M059J (cell line): ENCODE data around the gene FGF21. TPM values are rescaled to one million over a fixed set of nuclear protein-coding genes. Genes with fewer than 3 reads are reported as not detected.
"Not testable (repeated sequence)": the region's sequence is repeated elsewhere in the genome, so short reads cannot be mapped to it uniquely, and the experiment has no call there.

ENCODE experiments used
- DNase-seq: peaks from one replicate; pipeline ENCODE4 v3.0.0-alpha.2; 2012; ENCODE audit warnings: low read depth
- total RNA-seq: library from RNA; depleted of rRNA; stranded (reverse); fragments of >200 nt; shearing (Covaris generic); gene quantifications from 2 replicates; pipeline ENCODE4 v1.2.3, GENCODE V29; 2014; rRNA removed

Gene FGF21, protein sequence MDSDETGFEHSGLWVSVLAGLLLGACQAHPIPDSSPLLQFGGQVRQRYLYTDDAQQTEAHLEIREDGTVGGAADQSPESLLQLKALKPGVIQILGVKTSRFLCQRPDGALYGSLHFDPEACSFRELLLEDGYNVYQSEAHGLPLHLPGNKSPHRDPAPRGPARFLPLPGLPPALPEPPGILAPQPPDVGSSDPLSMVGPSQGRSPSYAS
- total RNA-seq: 0.37 TPM in 1 of 2 replicates, not detected in the other

DNA sequence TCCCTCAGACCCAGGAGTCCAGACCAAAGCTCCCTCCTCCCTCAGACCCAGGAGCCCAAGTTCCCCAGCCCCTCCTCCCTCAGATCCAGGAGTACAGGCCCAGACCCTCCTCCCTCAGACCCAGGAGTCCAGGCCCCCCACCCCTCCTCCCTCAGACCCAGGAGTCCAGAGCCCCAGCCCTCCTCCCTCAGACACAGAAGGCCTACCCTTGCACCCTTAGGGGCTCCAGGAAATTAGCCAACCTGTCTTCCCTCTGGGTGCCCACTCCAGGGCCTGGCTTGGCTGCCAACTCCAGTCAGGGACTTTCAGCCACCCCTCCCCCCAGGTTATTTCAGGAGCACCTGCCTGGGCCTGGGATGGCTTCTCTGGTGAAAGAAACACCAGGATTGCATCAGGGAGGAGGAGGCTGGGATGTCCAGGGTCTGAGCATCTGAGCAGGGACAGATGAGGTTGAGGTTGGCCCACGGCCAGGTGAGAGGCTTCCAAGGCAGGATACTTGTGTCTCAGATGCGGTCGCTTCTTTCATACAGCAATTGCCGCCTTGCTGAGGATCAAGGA lies at the start of gene FGF21:
Gene FGF21 (plus strand): TSS at position 441 of the 558 bp plus-strand sequence. CDS start 713 bp downstream, outside the sequence.
- DNase-seq: no peak

DNA sequence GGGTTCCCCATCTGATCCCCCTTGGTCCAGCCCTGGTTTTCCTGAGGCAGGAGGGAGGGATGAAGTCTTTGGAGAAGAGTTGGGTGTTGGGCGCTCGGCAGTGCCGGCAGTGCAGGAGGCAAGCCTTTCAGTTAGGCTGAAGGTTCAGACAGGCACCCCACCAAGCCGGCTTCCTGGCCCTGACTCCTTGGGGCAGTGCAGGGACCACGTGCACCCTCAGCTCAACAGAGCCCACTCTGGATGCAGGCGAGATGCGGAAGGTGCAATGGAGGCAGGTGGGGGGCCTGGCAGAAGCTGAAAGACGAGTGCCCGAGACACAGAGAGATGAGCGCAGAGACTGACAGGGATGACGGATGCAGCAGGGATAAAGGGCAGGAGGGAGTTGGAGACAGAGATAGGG lies 46.9 kb upstream of the FGF21 start:
- DNase-seq: no peak

DNA sequence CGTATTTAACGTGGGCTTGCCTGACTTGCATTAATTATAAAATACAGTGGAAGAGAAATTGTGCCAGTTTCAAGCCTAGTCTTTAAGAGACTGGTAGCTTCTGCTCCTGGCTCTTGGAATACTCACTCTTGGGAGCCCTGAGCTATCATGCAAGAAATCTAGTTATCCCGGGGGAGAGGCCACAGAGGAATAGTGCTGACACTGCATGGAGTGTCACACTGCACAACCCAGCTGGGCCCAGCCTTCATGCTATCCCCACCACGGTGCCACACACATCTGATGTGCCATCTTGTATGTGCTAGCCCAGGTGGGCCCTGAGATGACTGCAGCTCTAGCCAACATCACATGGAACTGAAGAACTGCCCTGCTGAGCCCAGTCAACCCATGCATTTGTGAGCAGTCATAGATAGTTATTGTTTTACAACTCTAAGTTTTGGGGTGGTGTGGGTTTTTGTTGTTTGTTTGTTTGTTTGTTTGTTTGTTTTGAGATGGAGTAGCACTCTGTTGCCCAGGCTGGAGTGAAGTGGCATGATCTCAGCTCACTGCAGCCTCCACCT lies 44.1 kb upstream of the FGF21 start:
- no peak for DNase-seq

DNA sequence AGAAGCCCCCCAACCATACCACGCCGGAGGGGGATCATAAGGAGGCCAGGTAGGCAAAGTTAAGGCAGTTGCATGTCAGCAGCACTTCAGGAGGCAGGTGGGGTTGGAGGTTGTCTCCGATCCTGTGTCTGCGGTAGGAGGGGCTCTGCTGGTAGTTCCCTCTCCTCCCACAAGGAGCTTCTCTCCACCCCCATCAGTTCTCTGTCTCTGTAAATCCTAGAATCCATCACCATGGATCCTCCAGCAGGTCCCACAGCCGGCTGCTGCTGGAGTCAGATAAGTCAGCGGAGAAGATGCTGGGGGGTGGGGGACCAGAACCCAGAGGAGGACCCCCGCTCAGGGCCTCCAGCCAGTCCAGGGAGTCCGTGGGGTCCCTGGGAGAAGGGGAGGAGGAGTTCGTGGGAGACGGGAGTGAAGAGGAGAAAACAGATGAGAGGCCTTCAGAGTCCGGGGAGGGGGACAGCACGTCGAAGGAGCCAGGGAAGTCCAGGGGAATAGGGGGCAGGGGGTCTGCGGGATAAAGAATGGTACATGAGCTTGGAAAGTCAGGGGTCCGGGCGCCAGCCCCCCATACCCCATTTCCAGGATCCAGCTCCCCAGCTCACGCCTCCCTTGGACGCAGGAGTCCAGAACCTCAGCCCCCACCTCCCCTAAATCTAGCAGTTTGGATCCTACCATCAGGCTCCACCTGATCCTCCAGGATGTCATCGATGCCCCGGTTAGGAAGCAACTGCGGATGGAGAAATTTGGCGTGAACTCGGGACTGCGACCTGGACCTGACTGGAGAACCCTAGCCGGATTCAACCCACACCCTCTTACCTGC lies 42.1 kb upstream of the FGF21 start:
- DNase-seq: no peak

DNA sequence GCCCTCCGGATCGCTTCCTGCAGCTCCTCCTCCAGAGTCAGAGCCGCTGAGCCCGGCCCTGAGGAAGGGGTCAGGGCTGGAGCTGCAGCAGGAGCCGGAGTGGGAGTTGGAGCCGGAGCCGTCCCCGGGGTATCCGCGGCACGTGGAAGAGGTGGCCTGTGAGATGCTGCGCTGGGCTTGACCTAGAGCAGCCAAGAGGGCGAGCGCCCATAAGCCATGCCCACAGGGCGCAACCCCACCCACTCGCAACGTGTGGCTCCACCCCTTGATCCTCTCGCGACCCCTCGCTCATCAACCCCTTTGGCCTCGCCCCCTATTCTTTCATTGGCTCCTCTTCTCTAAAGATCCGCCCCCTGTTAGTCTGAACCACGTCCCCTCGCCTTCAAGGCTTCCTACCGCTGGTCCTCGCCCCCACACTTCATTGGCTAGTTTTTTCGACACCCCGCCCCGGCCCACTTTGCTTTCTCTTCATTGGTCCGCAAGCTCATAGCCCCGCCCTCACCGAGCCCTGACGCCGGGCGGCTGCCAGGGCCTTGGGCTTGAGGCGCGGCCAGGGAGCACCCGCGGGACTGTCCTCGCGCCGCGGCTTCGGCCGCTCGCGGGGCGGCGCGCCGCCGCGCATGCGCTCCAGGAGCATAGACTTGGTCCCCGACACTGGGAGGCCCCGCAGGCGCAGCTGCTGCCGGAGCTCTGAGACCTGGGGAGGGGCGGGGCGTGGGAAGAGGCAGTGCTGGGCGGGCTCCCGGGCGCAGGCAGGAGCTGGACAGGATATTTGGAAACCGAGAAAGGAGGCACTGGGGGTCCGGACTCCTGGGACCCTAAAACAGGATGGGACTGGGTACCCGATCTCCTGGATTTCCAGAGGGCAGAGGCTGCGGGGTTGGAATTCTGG lies 41.2 kb upstream of the FGF21 start:
- DNase-seq: peak; percentile 99

DNA sequence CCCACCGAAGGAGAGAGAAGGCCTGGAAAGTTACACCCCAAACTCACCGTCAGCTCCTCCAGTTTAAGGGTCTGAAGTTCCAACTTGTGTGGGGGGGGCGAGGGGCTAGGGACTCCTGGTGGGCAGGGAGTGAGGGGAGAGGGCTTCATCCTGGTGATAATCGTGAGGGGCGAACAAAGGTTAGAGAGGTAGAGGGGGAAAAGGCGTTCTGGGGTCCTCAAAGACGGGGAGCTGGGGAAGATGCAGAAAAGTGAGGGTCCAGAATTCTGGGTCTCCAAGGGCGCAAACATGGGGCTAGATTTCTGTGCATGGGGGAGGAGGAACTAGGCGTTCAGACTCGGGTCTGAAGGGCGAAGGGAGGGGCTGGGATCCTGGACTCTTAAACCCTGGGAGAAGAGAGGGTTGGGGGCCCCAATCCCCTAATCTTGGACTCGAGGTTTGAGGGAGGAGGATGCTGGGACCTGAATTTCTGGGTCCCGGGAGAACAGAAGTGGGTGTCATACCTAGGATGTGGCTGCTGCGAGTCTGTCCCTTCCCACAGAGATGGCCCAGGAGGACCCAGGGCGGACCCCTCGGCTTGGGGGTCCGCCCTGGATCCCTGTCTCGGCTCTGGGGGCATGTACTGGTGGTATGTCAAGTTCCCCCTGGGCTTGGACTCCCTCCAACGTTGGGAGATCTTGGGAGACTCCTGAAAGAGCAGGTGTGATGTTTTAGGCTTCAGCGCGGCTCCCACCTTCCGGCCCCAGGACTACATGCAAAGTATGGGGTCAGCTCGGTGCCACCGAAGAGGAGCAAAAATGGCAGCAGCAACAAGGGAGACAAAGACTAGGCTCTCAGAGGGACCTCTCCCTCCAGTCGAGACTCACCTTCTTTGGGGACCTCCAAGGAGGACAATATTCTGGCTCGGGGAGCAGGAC lies 40.3 kb upstream of the FGF21 start:
- DNase-seq: no peak

DNA sequence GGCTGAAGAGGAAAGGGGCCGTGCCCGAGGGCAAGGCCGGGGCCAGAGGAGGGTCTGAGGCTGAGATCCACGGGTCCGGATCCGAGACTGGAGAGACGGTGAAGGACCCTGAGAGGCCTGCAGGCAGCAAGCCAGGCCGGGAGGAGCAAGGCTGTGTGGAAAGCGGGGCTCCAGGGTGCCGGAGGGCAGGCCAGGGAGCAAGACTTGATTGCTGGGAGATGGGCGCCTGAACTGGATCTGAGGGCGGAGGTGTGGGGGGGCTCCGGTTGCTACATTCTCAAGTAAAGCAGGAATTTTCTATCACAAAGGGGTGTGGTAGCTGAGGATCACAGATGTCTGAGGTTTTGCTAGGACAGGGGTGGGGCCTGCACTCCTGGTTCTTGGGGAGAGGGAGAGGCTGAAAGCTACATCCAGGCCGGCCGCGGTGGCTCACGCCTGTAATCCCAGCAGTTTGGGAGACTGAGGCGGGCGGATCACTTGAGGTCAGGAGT lies 39.6 kb upstream of the FGF21 start:
- no peak for DNase-seq

DNA sequence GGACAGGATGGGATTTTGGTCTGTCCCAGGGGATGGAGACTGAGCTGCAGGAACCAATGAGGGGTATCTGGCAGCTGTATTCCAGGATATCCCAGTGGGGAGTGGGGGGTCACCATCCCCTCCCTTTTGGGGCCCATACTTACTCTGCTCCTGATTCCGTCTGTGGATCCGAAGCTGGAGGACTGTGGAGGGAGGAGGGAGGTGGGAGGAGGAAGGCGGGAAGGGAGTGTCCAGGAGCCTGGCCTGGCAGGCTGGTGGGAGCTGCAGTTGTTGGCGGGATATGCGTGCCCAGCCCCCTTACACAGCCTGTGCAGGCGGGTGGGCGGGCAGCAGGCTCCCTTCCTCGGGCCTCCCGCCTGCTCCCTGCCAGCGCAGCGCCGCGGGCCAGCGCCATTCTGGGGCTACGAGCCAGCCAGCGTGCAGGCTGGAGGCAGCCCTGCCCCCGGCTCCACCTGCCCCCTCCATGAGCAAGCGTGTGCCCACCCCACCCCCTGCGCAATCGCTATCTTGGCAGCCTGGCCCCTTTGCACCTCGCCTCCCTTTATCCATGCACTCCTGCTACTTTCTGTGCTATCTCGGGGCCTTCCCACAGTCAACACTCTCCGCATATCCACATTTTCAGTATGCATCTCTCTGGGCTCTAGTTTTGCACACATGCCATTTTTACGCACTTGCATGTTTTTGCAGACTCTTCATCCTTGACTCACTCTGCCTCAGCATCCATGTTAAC lies 38.6 kb upstream of the FGF21 start:
- DNase-seq: peak; percentile 45

DNA sequence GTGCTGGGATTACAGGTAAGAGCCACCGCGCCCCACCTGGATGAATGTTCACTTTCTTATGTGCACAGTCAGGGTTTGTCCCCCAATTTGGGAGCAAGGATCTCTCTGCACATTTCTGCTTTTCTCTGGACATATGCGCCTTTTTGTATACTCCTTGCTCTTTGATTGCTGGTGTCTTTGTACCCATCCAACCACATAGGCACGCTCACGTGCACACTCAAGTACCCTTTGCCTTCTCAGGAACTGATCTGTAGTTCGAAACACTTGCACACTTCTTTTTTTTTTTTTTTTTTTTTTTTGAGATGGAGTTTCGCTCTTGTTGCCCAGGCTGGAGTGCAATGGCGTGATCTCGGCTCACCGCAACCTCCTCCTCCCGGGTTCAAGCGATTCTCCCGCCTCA lies 37.2 kb upstream of the FGF21 start:
- not testable (repeated sequence) for DNase-seq

DNA sequence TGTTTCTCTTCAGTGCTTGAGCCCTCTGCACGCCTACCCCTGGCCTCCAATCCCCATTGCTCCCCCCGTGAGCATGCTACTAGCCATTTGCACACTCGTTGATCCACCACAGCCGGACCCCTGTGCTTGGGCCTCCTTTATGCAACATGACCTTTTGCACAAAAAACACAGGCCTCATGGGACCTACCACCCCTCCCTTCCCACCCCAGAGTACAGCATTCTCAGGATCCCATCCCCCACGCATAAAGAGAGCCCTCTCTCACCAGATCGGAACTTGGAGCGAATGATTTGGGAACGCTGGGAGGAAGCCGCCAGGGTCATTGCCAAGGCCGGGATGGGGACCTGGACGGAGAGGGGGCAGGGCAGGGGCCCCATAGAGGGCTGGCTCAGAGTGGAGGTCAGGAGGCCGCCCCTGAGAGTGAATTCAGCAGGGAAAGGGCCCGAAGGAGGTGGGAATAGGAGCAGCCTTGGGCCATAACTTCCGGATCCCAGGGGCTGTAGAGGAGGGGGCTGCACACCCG lies 36.6 kb upstream of the FGF21 start:
- no peak for DNase-seq

DNA sequence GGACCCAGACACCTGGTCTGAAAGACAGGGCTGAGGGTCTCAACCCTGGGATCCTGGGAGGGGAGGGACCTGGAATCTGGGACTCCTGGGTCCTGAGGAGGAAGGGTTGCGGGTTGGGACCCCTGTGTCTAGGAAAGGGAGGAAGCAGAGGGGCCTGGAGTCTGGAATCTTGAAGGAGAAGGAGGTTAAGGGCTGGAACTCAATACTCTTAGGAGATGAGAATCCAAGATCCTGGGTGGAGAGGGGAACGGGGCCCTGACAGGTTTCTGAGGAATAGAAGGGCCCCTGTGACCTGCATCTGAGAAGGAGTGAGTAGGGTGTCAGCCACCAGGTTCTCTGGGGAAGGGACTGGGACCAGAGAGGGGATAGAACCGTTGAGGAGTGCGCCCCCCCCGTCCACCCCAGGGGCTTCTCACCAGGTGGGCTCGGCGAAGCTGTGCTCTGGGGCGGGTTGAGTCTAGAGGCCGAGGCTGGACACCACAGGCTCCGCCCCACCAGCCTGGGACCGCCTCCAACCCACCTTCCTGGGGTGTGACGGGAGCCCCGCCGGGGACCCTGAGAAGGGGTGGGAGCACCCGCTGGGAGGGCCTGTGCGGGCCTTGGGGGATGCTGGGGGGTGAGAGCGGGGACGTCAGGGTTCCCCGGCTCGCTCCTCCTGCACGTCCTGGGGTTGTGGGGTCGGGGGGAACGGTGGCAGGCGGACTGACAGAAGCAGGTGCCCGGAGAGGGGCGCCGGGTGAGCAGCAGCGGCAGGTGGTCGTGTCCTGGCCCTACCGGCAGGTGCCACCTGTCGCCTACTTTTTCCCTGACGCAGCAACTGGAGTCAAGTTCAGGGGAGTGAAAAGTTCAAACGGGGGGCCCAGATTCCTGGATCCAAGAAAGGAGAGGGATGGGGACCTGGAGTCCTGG lies 35.8 kb upstream of the FGF21 start, which contains the start of gene MAMSTR:
Gene MAMSTR (minus strand): TSS at position 463 of the 909 bp plus-strand sequence. CDS start 694 bp downstream, outside the sequence.
- no peak for DNase-seq

DNA sequence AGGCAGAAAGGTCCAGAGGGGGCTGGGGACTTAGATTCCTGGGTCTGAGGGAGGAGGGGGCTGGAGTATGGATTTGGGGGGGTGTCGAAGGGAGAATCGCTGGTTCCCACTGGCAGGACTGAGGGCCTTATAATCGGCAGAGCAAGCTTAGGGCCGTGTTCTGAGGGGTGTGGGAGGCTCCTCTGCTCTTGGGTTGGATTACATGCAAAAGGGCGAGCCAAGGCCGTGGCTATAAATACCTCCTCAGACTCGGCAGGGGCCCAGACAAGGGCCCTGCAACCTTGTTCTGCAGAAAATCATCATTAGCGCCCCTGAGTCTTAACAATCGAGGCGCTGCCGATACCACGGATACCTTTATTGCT lies 35.1 kb upstream of the FGF21 start:
- no peak for DNase-seq

DNA sequence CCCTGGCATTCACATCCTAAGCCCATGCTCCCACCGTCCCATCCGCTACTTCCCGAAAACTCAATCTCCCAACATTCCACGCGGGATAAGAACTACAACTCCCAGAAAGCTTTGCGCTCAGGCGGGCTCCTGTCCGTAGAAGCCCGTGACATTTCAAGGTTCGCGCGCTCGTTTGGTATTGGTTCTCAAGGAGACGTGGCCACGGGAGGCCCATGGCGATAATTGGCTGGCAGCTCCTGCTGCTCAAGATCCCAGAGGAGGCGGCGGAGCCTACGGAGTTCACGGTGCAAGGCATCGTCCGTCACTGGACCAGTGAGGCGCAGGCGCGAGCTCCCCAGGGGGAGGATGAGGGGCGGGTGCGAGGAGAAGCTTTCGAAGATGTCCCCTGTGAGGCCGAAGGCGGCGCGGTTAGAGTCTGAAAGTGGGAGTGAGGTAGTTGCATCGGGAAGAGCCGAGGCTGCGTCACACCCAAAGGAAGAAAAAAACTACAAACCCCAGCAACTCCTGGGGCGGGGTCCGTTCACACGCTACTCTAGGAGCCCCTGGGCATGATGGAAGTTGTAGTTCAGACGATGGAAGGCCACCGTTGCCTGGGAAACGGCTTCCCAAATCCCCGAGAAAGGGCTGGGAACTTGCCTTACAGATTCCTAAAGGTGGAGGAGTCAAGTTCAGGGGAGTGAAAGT lies 34.6 kb upstream of the FGF21 start:
- DNase-seq: peak; percentile 100

DNA sequence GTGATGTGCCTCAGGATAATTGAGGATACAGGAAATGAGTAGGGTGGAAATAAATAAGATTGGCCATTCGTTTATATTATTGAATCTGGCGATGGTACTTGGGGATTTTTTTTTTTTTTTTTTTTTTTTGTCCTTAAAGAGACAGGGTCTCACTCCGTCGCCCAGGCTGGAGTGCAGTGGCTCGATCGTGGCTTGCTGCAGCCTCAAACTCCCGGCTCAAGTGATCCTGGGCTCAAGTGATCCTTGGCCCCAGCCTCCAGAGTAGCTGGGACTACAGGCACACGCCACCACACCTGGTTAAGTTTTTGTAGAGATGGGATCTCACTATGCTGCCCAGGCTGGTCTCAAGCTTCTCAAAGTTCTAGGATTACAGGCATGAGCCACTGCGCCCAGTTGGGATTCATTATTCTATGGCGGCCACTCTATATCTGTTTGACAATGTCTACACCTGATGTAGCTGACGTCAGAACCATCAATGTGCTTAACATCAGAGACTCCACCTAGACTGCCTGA lies 33.1 kb upstream of the FGF21 start:
- no peak for DNase-seq

DNA sequence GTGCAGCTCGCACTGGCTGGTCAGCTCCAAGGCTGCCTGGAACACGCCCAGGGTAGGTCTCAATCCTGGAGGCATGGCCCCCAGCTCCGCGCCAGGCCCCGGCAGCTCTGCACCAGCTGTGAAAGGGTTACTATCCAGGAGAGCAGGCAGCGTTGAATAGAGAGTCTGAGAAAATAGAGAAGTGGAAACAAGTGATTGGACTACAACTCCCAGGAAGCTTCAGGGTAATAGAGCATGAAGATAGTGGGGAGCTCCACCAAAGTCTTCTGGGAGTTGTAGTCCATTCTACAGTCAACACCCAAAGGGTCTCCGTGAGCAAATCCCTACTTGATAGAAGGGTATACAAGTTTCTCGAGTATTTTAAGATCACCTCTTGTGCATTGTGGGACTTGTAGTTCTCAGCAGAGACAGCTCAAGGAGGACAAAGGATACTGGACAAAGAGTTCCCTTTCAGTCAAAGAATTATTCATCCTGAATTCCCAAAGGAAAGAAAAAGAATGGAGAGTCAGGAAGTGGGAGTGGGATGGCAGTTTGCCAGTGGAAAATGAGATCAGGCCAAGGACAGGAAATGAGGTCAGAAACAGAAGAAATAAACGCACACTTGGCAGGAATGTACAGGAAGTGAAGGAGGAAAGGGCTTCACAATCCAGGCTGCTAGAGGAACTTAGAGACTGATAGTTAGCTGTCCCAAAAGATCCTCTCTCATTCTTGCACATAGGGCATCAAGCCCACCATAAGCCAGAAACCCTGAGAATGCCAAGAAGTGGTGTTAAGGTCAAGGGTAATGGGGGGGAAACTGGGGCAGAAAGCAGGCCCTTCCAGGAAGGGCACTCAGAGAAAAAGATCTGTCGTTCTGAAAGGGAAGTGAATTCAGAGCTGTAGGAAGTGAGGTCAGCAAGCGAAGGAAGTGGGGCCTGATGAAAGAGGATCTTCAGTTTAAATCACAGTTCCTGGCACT lies 30.2 kb upstream of the FGF21 start:
- peak; percentile 91 for DNase-seq

DNA sequence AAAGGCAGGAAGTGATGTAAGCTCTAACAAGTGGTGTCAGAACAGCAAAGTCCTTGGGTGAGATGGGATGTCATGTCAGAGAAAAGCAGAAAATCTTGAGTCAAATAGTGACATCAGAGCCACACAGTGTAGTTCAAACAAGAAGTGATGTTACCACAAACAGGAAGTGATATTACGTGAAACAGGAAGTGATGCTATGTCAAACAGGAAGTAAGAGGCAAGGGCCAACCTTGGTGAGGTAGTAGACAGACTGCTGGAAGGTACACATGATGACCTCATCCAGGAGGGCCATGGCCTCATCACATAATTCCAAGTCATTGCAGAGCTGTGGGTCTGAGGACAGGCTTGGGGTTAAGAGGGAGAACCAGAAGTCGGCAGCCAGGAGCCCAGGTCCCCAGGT lies 28.8 kb upstream of the FGF21 start:
- DNase-seq: no peak
